ENCODE data around the gene FUNDC2. TPM values are rescaled to one million over a fixed set of nuclear protein-coding genes. Genes with fewer than 3 reads are reported as not detected.

Gene FUNDC2
- total RNA-seq, 1 donor from 2014 or later = 44.2 TPM

- no peak for DNase-seq (ENCODE audit: low spot score)
- Mint-ChIP-seq H3K4me3 (ENCODE audit: unreplicated experiment) (no peak overlapping the region), H3K27me3 (ENCODE audit: low read depth) (no peaks in the 10 kb centered on the region), H3K4me1 (ENCODE audit: low read depth) (no peaks in the 10 kb centered on the region), H3K9me3 (ENCODE audit: low read depth) (peaks cover 12% of the 10 kb centered on the region), H3K27ac (ENCODE audit: unreplicated experiment) (no peak overlapping the region), H3K36me3 (ENCODE audit: low read depth) (no peaks in the 10 kb centered on the region)
- no peak for TF ChIP-seq CTCF (IDR thresholded peaks at IDR 0.05)
Observed at GRCh38 chrX:155046129-155046810, 19.6 kb downstream of the FUNDC2 start.

GRCh38 chrX:155046811-155047528 is 20.3 kb downstream of the FUNDC2 start:
- Mint-ChIP-seq H3K36me3 (ENCODE audit: low read depth) (peaks cover 2% of the 10 kb centered on the region), H3K27ac (ENCODE audit: unreplicated experiment) (no peak overlapping the region), H3K4me1 (ENCODE audit: low read depth) (no peaks in the 10 kb centered on the region), H3K4me3 (ENCODE audit: unreplicated experiment) (no peak overlapping the region), H3K9me3 (ENCODE audit: low read depth) (peaks cover 12% of the 10 kb centered on the region), H3K27me3 (ENCODE audit: low read depth) (no peaks in the 10 kb centered on the region)
- DNase-seq (ENCODE audit: low spot score) = no peak
- no peak for TF ChIP-seq CTCF (IDR thresholded peaks at IDR 0.05)

GRCh38 chrX:155048977-155049619 is 22.5 kb downstream of the FUNDC2 start:
- no peak for DNase-seq (ENCODE audit: low spot score)
- H3K9me3 Mint-ChIP-seq (ENCODE audit: low read depth) = peaks cover 17% of the 10 kb centered on the region
- peak; percentile 69 for TF ChIP-seq CTCF (IDR thresholded peaks at IDR 0.05)

GRCh38 chrX:155052738-155053498 is 26.3 kb downstream of the FUNDC2 start:
- Mint-ChIP-seq H3K27ac (ENCODE audit: unreplicated experiment) (no peak overlapping the region), H3K27me3 (ENCODE audit: low read depth) (no peaks in the 10 kb centered on the region), H3K36me3 (ENCODE audit: low read depth) (peaks cover 4% of the 10 kb centered on the region), H3K9me3 (ENCODE audit: low read depth) (peaks cover 13% of the 10 kb centered on the region), H3K4me1 (ENCODE audit: low read depth) (peaks cover 9% of the 10 kb centered on the region), H3K4me3 (ENCODE audit: unreplicated experiment) (no peak overlapping the region)
- TF ChIP-seq CTCF (IDR thresholded peaks at IDR 0.05) = no peak
- DNase-seq (ENCODE audit: low spot score) = no peak

More at GRCh38 chrX:155048977-155049619, 22.5 kb downstream of the FUNDC2 start:
- Mint-ChIP-seq H3K4me1 (ENCODE audit: low read depth) (no peaks in the 10 kb centered on the region), H3K4me3 (ENCODE audit: unreplicated experiment) (no peak overlapping the region), H3K27ac (ENCODE audit: unreplicated experiment) (no peak overlapping the region), H3K27me3 (ENCODE audit: low read depth) (no peaks in the 10 kb centered on the region), H3K36me3 (ENCODE audit: low read depth) (peaks cover 2% of the 10 kb centered on the region)

GRCh38 chrX:155053656-155054055 is 27.0 kb downstream of the FUNDC2 start:
- Mint-ChIP-seq H3K4me3 (ENCODE audit: unreplicated experiment) (no peak overlapping the region), H3K27ac (ENCODE audit: unreplicated experiment) (no peak overlapping the region), H3K36me3 (ENCODE audit: low read depth) (peaks cover 4% of the 10 kb centered on the region), H3K27me3 (ENCODE audit: low read depth) (no peaks in the 10 kb centered on the region), H3K9me3 (ENCODE audit: low read depth) (peaks cover 13% of the 10 kb centered on the region), H3K4me1 (ENCODE audit: low read depth) (peaks cover 9% of the 10 kb centered on the region)
- DNase-seq (ENCODE audit: low spot score) = no peak
- no peak for TF ChIP-seq CTCF (IDR thresholded peaks at IDR 0.05)
